ENCODE measurements around the gene BRD2. TPM values are rescaled to one million over a fixed set of nuclear protein-coding genes. Genes with fewer than 3 reads are reported as not detected.

BRD2 gene
- total RNA-seq, 1 experiment from 2014 or later = 171 TPM

- Histone ChIP-seq H4K20me1 (ENCODE audit: low read length) (no peaks in the 10 kb centered on the region), H3K9me3 (ENCODE audit: low read length) (no peaks in the 10 kb centered on the region), H3K4me2 (ENCODE audit: low read length) (no peak overlapping the region), H3F3A (ENCODE audit: low read length, unreplicated experiment) (no peaks in the 10 kb centered on the region), H3K36me3 (ENCODE audit: low read depth, low read length) (no peaks in the 10 kb centered on the region), H3K79me2 (ENCODE audit: low read length) (no peaks in the 10 kb centered on the region), H3K27me3 (ENCODE audit: low read length) (peaks cover 37% of the 10 kb centered on the region), H3K27ac (ENCODE audit: low read length) (no peak overlapping the region), H3K4me3 (ENCODE audit: low read length) (no peak overlapping the region), H3K9ac (ENCODE audit: low read length) (no peak overlapping the region), H3K4me1 (ENCODE audit: insufficient read depth, low read length) (peaks cover 3% of the 10 kb centered on the region; the same call in 1 of the 2 replicates), H2AFZ (ENCODE audit: low read length) (no peak overlapping the region), H3K9me2 (replicated peaks; ENCODE audit: low read length) (no peaks in the 10 kb centered on the region)
- ChIA-PET CTCF (no interaction called here), POLR2A (ENCODE audit: unreplicated experiment) (no interaction called here)
- DNase-seq = no peak
- no peak for ATAC-seq
- intact Hi-C loops (cut with micrococcal nuclease) = no loop called here
- TF ChIP-seq EZH2phosphoT487 (IDR thresholded peaks at IDR 0.05; ENCODE audit: borderline replicate concordance, low read length) (no peak), CTCF (conservative IDR thresholded peaks at IDR 0.05; ENCODE audit: low read depth, low read length) (no peak), EZH2 (IDR thresholded peaks at IDR 0.05; ENCODE audit: low read length, unreplicated experiment) (no peak)
- no TSS peak for BruUV-seq (replicated peaks)
Measured at GRCh38 chr6:32936239-32937152, 31.9 kb upstream of the BRD2 start.

GRCh38 chr6:32937230-32937633 lies 31.2 kb upstream of the BRD2 start:
- Histone ChIP-seq H3K27me3 (ENCODE audit: low read length) (peaks cover 32% of the 10 kb centered on the region), H3F3A (ENCODE audit: low read length, unreplicated experiment) (no peaks in the 10 kb centered on the region), H3K27ac (ENCODE audit: low read length) (no peak overlapping the region), H3K9me2 (replicated peaks; ENCODE audit: low read length) (no peaks in the 10 kb centered on the region), H3K4me3 (ENCODE audit: low read length) (no peak overlapping the region), H3K9me3 (ENCODE audit: low read length) (no peaks in the 10 kb centered on the region), H4K20me1 (ENCODE audit: low read length) (no peaks in the 10 kb centered on the region), H3K36me3 (ENCODE audit: low read depth, low read length) (no peaks in the 10 kb centered on the region), H3K9ac (ENCODE audit: low read length) (no peak overlapping the region), H3K4me2 (ENCODE audit: low read length) (no peak overlapping the region), H3K79me2 (ENCODE audit: low read length) (no peaks in the 10 kb centered on the region), H2AFZ (ENCODE audit: low read length) (no peak overlapping the region), H3K4me1 (ENCODE audit: insufficient read depth, low read length) (peaks cover 3% of the 10 kb centered on the region; the same call in 1 of the 2 replicates)
- ChIA-PET CTCF (interaction anchor here (1.2 kb wide), 1 partner anchor 47 kb away, joined by 3 read pairs; no protein-coding TSS in a partner anchor), POLR2A (ENCODE audit: unreplicated experiment) (no interaction called here)
- ATAC-seq = no peak
- TF ChIP-seq EZH2phosphoT487 (IDR thresholded peaks at IDR 0.05; ENCODE audit: borderline replicate concordance, low read length) (no peak), CTCF (conservative IDR thresholded peaks at IDR 0.05; ENCODE audit: low read depth, low read length) (no peak), EZH2 (IDR thresholded peaks at IDR 0.05; ENCODE audit: low read length, unreplicated experiment) (no peak)
- intact Hi-C loops (cut with micrococcal nuclease) = no loop called here
- DNase-seq = no peak
- BruUV-seq (replicated peaks) = no TSS peak

GRCh38 chr6:32938494-32938893 lies 29.9 kb upstream of the BRD2 start:
- no TSS peak for BruUV-seq (replicated peaks)
- Histone ChIP-seq H3K9ac (ENCODE audit: low read length) (no peak overlapping the region), H3K4me1 (ENCODE audit: insufficient read depth, low read length) (peaks cover 3% of the 10 kb centered on the region; the same call in 1 of the 2 replicates), H2AFZ (ENCODE audit: low read length) (no peak overlapping the region), H3K9me2 (replicated peaks; ENCODE audit: low read length) (no peaks in the 10 kb centered on the region), H3K79me2 (ENCODE audit: low read length) (no peaks in the 10 kb centered on the region), H3K27me3 (ENCODE audit: low read length) (peaks cover 32% of the 10 kb centered on the region), H3K27ac (ENCODE audit: low read length) (no peak overlapping the region), H3K4me2 (ENCODE audit: low read length) (no peak overlapping the region), H3F3A (ENCODE audit: low read length, unreplicated experiment) (no peaks in the 10 kb centered on the region), H3K4me3 (ENCODE audit: low read length) (no peak overlapping the region), H3K36me3 (ENCODE audit: low read depth, low read length) (no peaks in the 10 kb centered on the region), H4K20me1 (ENCODE audit: low read length) (no peaks in the 10 kb centered on the region), H3K9me3 (ENCODE audit: low read length) (no peaks in the 10 kb centered on the region)
- DNase-seq (no peak), ATAC-seq (no peak)
- no peak for TF ChIP-seq EZH2 (IDR thresholded peaks at IDR 0.05; ENCODE audit: low read length, unreplicated experiment)
- no peak for TF ChIP-seq EZH2phosphoT487 (IDR thresholded peaks at IDR 0.05; ENCODE audit: borderline replicate concordance, low read length)
- TF ChIP-seq CTCF (conservative IDR thresholded peaks at IDR 0.05; ENCODE audit: low read depth, low read length) = no peak
- POLR2A ChIA-PET (ENCODE audit: unreplicated experiment) = no interaction called here
- CTCF ChIA-PET = no interaction called here
- intact Hi-C loops (cut with micrococcal nuclease) = no loop called here
